ENCODE data around the gene PCDHB5. TPM values are rescaled to one million over a fixed set of nuclear protein-coding genes. Genes with fewer than 3 reads are reported as not detected.
"Not testable (repeated sequence)": the region's sequence is repeated elsewhere in the genome, so short reads cannot be mapped to it uniquely, and the experiment has no call there.

The PCDHB5 gene
- total and polyA plus RNA-seq, 3 experiments from 2014 or later: not detected

DNA sequence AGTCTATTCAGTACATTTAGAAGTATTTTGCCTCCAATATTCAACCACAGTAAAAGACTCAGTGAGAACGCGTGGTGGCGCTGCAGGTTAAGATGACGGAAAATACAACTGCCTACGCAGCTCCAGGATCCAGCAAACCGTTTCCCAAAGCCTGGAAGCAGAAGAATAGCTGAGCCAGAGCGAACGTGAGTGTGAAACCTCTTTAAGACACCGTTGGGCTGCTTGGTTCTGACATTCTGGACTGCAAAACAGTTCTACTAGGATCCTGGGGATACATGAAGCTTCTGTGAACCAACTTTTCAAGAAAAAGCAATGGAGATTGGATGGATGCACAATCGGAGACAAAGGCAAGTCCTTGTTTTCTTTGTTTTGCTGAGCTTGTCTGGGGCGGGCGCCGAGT lies 47.2 kb downstream of the PCDHB5 start, which contains the start of gene PCDHB16:
Gene PCDHB16 (plus strand): TSS at position 140 of the 400 bp plus-strand sequence. CDS start 173 bp downstream, at position 313.
- Mint-ChIP-seq H3K27me3 (peaks cover 31 to 54% of the 10 kb centered on the region in 2 donors), H3K4me3 (no peak within 1 kb of the TSS), H3K36me3 (peaks cover 0 to 5% (median 0%) of the 10 kb centered on the region in 3 donors), H3K27ac (no peak within 1 kb of the TSS), H3K4me1 (peaks cover 5 to 6% (median 6%) of the 10 kb centered on the region in 3 donors), H3K9me3 (peaks cover 4 to 26% (median 21%) of the 10 kb centered on the region in 5 donors)
- no peak for DNase-seq
- H3K27ac ChIP-seq (ENCODE audit: low read depth, low read length): no peak within 1 kb of the TSS
- CTCF ChIA-PET: no interaction called here
- POLR2A ChIA-PET: no interaction called here
- no peak within 1 kb of the TSS for H3K4me3 ChIP-seq (ENCODE audit: low read length)
- H3K36me3 ChIP-seq (ENCODE audit: insufficient read depth, low read length): no peaks in the 10 kb centered on the region
- H3K27me3 ChIP-seq (ENCODE audit: insufficient read depth, low read length, poor library complexity, severe bottlenecking): no peaks in the 10 kb centered on the region
- H3K9me3 ChIP-seq (ENCODE audit: low read length): no peaks in the 10 kb centered on the region
- H3K4me1 ChIP-seq (ENCODE audit: insufficient read depth, low read length): no peaks in the 10 kb centered on the region

DNA sequence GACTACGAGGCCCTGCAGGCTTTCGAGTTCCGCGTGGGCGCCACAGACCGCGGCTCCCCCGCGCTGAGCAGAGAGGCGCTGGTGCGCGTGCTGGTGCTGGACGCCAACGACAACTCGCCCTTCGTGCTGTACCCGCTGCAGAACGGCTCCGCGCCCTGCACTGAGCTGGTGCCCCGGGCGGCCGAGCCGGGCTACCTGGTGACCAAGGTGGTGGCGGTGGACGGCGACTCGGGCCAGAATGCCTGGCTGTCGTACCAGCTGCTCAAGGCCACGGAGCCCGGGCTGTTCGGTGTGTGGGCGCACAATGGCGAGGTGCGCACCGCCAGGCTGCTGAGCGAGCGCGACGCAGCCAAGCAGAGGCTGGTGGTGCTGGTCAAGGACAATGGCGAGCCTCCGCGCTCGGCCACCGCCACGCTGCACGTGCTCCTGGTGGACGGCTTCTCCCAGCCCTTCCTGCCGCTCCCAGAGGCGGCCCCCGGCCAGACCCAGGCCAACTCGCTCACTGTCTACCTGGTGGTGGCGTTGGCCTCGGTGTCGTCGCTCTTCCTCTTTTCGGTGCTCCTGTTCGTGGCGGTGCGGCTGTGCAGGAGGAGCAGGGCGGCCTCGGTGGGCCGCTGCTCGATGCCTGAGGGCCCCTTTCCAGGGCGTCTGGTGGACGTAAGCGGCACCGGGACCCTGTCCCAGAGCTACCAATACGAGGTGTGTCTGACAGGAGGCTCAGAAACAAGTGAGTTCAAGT lies 49.3 kb downstream of the PCDHB5 start:
- H3K9me3 Mint-ChIP-seq: peaks cover 11 to 36% (median 28%) of the 10 kb centered on the region in 5 donors
- H3K36me3 ChIP-seq (ENCODE audit: insufficient read depth, low read length); H3K27ac ChIP-seq (ENCODE audit: low read depth, low read length); CTCF ChIA-PET; H3K36me3 Mint-ChIP-seq; H3K4me1 Mint-ChIP-seq; H3K4me1 ChIP-seq (ENCODE audit: insufficient read depth, low read length); DNase-seq; H3K27me3 ChIP-seq (ENCODE audit: insufficient read depth, low read length, poor library complexity, severe bottlenecking); H3K4me3 ChIP-seq (ENCODE audit: low read length); POLR2A ChIA-PET; H3K4me3 Mint-ChIP-seq; H3K27ac Mint-ChIP-seq; H3K9me3 ChIP-seq (ENCODE audit: low read length): not testable (repeated sequence)
- peaks cover 34 to 64% of the 10 kb centered on the region in 2 donors for H3K27me3 Mint-ChIP-seq

DNA sequence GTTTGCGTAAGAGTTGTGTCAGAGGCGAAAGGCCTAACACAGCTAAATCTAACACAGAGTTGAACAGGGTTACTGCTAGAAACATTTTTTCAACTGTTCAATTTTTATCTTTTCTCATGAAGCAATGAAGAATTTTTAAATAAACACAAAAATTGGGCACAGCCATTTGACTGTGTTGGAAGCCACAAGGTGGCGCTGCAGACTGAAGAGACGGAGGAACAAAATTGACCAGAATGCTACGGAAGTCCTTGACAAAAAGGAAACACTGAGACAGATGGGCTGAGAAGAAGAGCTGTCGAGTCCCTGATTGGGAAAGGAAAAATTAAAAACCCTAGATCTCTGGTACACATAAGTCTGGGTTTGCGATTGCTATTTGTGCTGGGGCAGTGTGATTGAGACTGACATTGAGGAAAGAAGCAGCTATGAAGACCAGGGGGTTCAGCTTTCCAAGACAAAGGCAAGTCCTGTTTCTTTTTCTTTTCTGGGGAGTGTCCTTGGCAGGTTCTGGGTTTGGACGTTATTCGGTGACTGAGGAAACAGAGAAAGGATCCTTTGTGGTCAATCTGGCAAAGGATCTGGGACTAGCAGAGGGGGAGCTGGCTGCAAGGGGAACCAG lies 52.0 kb downstream of the PCDHB5 start, which contains the start of gene PCDHB9:
Gene PCDHB9 (plus strand): TSS at position 265 of the 616 bp plus-strand sequence. CDS start 158 bp downstream, at position 423.
- Histone ChIP-seq H3K9me3 (ENCODE audit: low read length) (no peaks in the 10 kb centered on the region), H3K36me3 (ENCODE audit: insufficient read depth, low read length) (no peaks in the 10 kb centered on the region), H3K27me3 (ENCODE audit: insufficient read depth, low read length, poor library complexity, severe bottlenecking) (no peaks in the 10 kb centered on the region), H3K4me1 (ENCODE audit: insufficient read depth, low read length) (no peaks in the 10 kb centered on the region), H3K27ac (ENCODE audit: low read depth, low read length) (no peak within 1 kb of the TSS), H3K4me3 (ENCODE audit: low read length) (no peak within 1 kb of the TSS)
- H3K27me3 Mint-ChIP-seq: peaks cover 41 to 70% of the 10 kb centered on the region in 2 donors
- H3K27ac Mint-ChIP-seq: peak within 1 kb of the TSS in 2 of 8 donors; percentile 3 to 9
- ChIA-PET CTCF (no interaction called here), POLR2A (no interaction called here)
- peaks cover 6 to 9% (median 6%) of the 10 kb centered on the region in 3 donors for H3K4me1 Mint-ChIP-seq
- H3K4me3 Mint-ChIP-seq: peak within 1 kb of the TSS; percentile 6 to 78 (median 63)
- peak in 2 of 5 donors; percentile 8 to 18 for DNase-seq
- H3K9me3 Mint-ChIP-seq: peaks cover 13 to 50% (median 44%) of the 10 kb centered on the region in 5 donors
- H3K36me3 Mint-ChIP-seq: peaks cover 1 to 9% (median 2%) of the 10 kb centered on the region in 3 donors

Other genes starting within 250 kb of the PCDHB5 start
- gene PCDHAC1, start 208.9 kb upstream of the PCDHB5 start, total RNA-seq: not detected
- gene PCDHAC1, start 208.9 kb upstream of the PCDHB5 start, polyA plus RNA-seq: not detected
- gene PCDHAC2, start 168.7 kb upstream of the PCDHB5 start, total RNA-seq: not detected
- not detected for gene PCDHAC2, start 168.7 kb upstream of the PCDHB5 start, polyA plus RNA-seq
- not detected for gene PCDHB1, start 83.8 kb upstream of the PCDHB5 start, total RNA-seq
- not detected for gene PCDHB1, start 83.8 kb upstream of the PCDHB5 start, polyA plus RNA-seq
- not detected for gene PCDHB2, start 40.6 kb upstream of the PCDHB5 start, total RNA-seq
- not detected for gene PCDHB2, start 40.6 kb upstream of the PCDHB5 start, polyA plus RNA-seq
- gene PCDHB3, start 34.7 kb upstream of the PCDHB5 start, total RNA-seq: not detected
- not detected for gene PCDHB3, start 34.7 kb upstream of the PCDHB5 start, polyA plus RNA-seq
- not detected for gene PCDHB4, start 13.4 kb upstream of the PCDHB5 start, total RNA-seq
- gene PCDHB4, start 13.4 kb upstream of the PCDHB5 start, polyA plus RNA-seq: not detected
- not detected for gene PCDHB6, start 14.9 kb downstream of the PCDHB5 start, total RNA-seq
- gene PCDHB6, start 14.9 kb downstream of the PCDHB5 start, polyA plus RNA-seq: not detected
- not detected for gene PCDHB7, start 37.4 kb downstream of the PCDHB5 start, total RNA-seq
- not detected for gene PCDHB7, start 37.4 kb downstream of the PCDHB5 start, polyA plus RNA-seq
- gene PCDHB8, start 42.6 kb downstream of the PCDHB5 start, total RNA-seq: not detected
- gene PCDHB8, start 42.6 kb downstream of the PCDHB5 start, polyA plus RNA-seq: not detected
- gene PCDHB16, start 47.2 kb downstream of the PCDHB5 start, total RNA-seq: not detected
- gene PCDHB16, start 47.2 kb downstream of the PCDHB5 start, polyA plus RNA-seq: not detected
- gene PCDHB9, start 52.0 kb downstream of the PCDHB5 start, total RNA-seq: not detected
- not detected for gene PCDHB9, start 52.0 kb downstream of the PCDHB5 start, polyA plus RNA-seq
- not detected for gene PCDHB10, start 57.1 kb downstream of the PCDHB5 start, total RNA-seq
- not detected for gene PCDHB10, start 57.1 kb downstream of the PCDHB5 start, polyA plus RNA-seq
- gene PCDHB11, start 64.4 kb downstream of the PCDHB5 start, total RNA-seq: not detected
- not detected for gene PCDHB11, start 64.4 kb downstream of the PCDHB5 start, polyA plus RNA-seq
- gene PCDHB12, start 73.5 kb downstream of the PCDHB5 start, total RNA-seq: not detected
- not detected for gene PCDHB12, start 73.5 kb downstream of the PCDHB5 start, polyA plus RNA-seq
- gene PCDHB13, start 78.7 kb downstream of the PCDHB5 start, total RNA-seq: under 1 TPM in 1 of 2 experiments, not detected in 1; 0.04 TPM
- not detected for gene PCDHB13, start 78.7 kb downstream of the PCDHB5 start, polyA plus RNA-seq
- gene PCDHB14, start 88.1 kb downstream of the PCDHB5 start, total RNA-seq: under 1 TPM in 1 of 2 experiments, not detected in 1; 0.09 TPM
- not detected for gene PCDHB14, start 88.1 kb downstream of the PCDHB5 start, polyA plus RNA-seq
- not detected for gene PCDHB15, start 110.2 kb downstream of the PCDHB5 start, total RNA-seq
- gene PCDHB15, start 110.2 kb downstream of the PCDHB5 start, polyA plus RNA-seq: not detected
- gene SLC25A2, start 168.8 kb downstream of the PCDHB5 start, total RNA-seq: under 1 TPM; 0.31 to 0.35 TPM
- not detected for gene SLC25A2, start 168.8 kb downstream of the PCDHB5 start, polyA plus RNA-seq
- 10 to 100 TPM; 70.9 to 72.2 TPM for gene TAF7, start 185.6 kb downstream of the PCDHB5 start, total RNA-seq
- 196 TPM for gene TAF7, start 185.6 kb downstream of the PCDHB5 start, polyA plus RNA-seq
- gene PCDHGA1, start 195.3 kb downstream of the PCDHB5 start, total RNA-seq: under 1 TPM; 0.07 to 0.09 TPM
- gene PCDHGA1, start 195.3 kb downstream of the PCDHB5 start, polyA plus RNA-seq: not detected
- gene PCDHGA2, start 203.6 kb downstream of the PCDHB5 start, total RNA-seq: under 1 TPM in 1 of 2 experiments, not detected in 1; 0.07 TPM
- gene PCDHGA2, start 203.6 kb downstream of the PCDHB5 start, polyA plus RNA-seq: not detected
- gene PCDHGA3, start 208.6 kb downstream of the PCDHB5 start, total RNA-seq: not detected
- gene PCDHGA3, start 208.6 kb downstream of the PCDHB5 start, polyA plus RNA-seq: not detected
- not detected for gene PCDHGB1, start 214.9 kb downstream of the PCDHB5 start, total RNA-seq
- gene PCDHGB1, start 214.9 kb downstream of the PCDHB5 start, polyA plus RNA-seq: not detected
- gene PCDHGA4, start 219.8 kb downstream of the PCDHB5 start, total RNA-seq: under 1 TPM; 0.09 to 0.16 TPM
- gene PCDHGA4, start 219.8 kb downstream of the PCDHB5 start, polyA plus RNA-seq: not detected
- under 1 TPM; 0.33 to 0.40 TPM for gene PCDHGB2, start 224.8 kb downstream of the PCDHB5 start, total RNA-seq
- gene PCDHGB2, start 224.8 kb downstream of the PCDHB5 start, polyA plus RNA-seq: 0.09 TPM
- gene PCDHGA5, start 229.0 kb downstream of the PCDHB5 start, total RNA-seq: under 1 TPM; 0.09 to 0.11 TPM
- gene PCDHGA5, start 229.0 kb downstream of the PCDHB5 start, polyA plus RNA-seq: not detected
- under 1 TPM; 0.18 to 0.28 TPM for gene PCDHGB3, start 235.0 kb downstream of the PCDHB5 start, total RNA-seq
- gene PCDHGB3, start 235.0 kb downstream of the PCDHB5 start, polyA plus RNA-seq: not detected
- under 1 TPM; 0.15 to 0.22 TPM for gene PCDHGA6, start 238.7 kb downstream of the PCDHB5 start, total RNA-seq
- 0.06 TPM for gene PCDHGA6, start 238.7 kb downstream of the PCDHB5 start, polyA plus RNA-seq
- gene PCDHGA7, start 247.5 kb downstream of the PCDHB5 start, total RNA-seq: under 1 TPM in 1 of 2 experiments, not detected in 1; 0.09 TPM
- gene PCDHGA7, start 247.5 kb downstream of the PCDHB5 start, polyA plus RNA-seq: not detected

Data from CD8-positive, alpha-beta memory T cell (primary cell).